Hematopoietic multipotent progenitor cell treated with erythropoietin and hydrocortisone succinate and interleukin-3 and kit ligand, for 17 days (in vitro differentiated cells): Measurements from ENCODE around the gene SNX21.
"Not testable (repeated sequence)": the region's sequence is repeated elsewhere in the genome, so short reads cannot be mapped to it uniquely, and the experiment has no call there.

ENCODE experiments used
- DNase-seq: peaks from one replicate; pipeline ENCODE4 v3.0.0-alpha.2; 2015; ENCODE audit warnings: low spot score

SNX21 gene, protein sequence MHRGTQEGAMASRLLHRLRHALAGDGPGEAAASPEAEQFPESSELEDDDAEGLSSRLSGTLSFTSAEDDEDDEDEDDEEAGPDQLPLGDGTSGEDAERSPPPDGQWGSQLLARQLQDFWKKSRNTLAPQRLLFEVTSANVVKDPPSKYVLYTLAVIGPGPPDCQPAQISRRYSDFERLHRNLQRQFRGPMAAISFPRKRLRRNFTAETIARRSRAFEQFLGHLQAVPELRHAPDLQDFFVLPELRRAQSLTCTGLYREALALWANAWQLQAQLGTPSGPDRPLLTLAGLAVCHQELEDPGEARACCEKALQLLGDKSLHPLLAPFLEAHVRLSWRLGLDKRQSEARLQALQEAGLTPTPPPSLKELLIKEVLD

DNA sequence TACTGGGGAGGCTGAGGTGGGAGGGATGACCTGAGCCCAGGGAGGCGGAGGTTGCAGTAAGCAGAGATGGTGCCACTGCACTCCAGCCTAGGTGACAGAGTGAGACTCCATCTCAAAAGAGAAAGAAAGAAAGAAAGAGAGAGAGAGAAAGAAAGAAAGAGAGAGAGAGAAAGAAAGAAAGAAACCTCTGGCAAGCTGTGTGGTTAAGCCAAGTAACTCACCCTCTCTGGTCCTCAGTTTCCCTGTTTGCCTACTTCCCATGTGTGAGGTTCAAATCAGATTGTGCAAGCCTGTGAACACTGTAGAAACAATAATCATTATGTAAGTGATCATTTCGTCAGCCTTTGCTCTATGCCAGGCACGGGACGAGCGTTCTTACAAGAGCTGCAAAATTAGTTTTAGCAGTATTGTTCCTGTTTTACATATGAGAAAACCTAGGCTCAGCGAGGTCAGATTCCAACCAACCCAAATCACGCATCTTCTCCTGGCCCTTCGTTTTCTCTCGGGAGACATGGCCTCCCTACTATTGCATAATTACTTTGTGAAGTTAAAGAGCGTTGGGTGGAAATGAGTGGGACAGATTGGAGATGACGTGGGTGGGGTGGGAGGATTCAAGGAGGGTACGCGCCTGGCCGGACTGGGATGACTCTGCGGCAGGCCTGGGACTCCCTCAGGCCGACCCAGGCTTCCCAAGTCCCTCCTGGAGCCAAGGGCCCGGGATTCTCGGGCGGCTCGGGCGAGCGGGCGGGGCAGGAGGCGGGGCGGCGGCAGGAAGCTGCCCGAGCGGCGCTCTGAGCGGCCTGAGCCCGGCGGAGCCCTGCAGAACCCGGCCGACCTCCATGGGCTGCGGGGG, at the start of gene SNX21:
Gene SNX21, plus strand, starts transcription at position 770 of the 853 bp plus-strand sequence. CDS start 121 bp downstream, outside the sequence.
- no peak for DNase-seq

DNA sequence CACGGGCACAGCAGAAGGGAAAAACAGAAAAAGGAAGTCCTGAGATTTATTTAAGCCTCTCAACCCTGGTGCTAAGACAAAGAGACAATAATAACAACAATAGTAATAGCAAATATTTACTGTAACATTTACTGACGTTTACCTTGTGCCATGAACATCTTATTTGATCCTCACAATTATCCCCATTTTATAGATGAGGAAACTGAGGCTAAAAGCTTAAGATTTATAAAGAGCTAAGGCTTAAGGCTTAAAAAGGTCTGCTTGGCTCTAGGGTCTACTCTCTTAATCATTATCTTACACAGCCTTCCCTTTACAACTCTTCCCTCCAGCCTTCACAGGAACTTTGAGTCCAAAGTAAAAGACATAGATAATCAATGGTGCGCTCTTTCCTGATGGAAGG, 45.2 kb upstream of the SNX21 start:
- DNase-seq, result no peak

DNA sequence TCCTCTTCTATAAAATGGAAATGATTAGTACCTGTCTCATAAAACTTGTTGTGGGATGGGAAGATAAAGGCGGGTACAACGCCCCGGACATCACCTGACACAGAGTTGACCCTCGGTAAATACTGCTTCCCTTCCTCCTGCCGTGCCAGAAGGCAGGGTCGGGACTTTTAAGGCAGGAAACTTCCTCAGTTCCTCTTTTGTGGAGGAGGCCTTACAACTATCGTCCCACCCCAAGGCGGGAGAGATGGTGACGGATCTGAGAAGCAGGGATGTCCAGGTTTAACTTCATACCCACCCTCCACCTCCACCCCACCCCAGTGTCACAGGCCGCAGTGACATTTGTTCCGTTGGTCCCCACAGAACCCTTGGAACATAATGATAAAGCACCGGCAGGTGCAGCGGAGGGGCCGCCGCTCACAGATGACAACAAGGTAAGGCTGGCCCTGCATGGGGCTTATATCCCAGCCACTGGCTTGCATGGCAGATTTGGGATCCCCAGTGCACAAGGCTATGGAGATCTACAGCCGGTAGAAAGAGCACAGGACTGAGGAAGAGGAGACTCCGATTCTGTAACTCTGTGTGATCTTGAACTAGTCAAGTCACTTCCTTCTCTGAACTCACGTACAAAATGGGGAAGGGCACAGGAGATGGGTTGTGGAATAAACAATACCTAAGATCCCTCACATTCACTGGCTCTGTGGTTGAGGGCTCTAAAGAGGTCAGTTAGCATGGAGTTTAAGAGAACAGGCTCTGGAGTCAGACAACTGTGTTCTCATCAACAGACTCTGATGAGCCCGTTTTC, 41.1 kb upstream of the SNX21 start:
- DNase-seq, result peak; percentile 26

DNA sequence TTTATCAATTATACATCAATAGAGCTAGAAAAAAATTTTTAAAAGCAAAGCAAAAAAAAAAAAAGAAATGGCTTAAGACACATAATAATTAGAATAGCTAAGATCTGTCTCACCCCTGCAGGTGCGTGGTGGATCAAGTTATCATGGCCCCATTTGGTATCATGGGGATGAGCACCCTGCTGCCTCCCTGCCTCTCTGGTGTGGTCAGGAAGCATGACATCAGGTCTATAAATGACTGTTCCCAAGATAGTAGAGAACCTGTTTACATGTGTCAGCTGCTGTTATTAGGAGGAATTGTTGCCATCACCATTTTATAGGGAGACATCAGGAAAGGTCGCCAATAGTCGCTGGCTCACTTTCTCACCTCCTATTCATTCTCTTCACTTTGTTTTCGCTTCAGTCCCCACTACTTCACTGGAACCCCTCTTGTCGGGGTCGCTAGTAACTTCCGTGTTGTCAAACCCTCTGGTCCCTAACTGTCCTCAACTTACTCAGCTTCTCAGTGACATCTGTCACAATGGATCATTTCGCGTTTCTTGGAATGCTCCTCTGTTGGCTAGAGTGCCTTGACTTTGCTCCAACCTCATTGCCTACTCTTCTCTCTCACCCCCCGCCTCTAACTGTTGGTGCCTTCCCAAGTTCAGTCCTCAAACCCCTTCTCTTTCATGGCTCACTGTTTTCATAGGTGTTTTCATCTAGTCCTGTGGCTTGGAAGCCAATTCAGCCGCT, 37.1 kb upstream of the SNX21 start:
- no peak for DNase-seq

DNA sequence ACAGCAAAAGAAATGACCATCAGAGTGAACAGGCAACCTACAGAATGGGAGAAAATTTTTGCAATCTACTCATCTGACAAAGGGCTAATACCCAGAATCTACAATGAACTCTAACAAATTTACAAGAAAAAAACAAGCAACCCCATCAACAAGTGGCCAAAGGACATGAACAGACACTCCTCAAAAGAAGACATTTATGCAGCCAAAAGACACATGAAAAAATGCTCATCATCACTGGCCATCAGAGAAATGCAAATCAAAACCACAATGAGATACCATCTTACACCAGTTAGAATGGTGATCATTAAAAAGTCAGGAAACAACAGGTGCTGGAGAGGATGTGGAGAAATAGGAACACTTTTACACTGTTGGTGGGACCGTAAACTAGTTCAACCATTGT, 36.1 kb upstream of the SNX21 start:
- DNase-seq, result not testable (repeated sequence)

DNA sequence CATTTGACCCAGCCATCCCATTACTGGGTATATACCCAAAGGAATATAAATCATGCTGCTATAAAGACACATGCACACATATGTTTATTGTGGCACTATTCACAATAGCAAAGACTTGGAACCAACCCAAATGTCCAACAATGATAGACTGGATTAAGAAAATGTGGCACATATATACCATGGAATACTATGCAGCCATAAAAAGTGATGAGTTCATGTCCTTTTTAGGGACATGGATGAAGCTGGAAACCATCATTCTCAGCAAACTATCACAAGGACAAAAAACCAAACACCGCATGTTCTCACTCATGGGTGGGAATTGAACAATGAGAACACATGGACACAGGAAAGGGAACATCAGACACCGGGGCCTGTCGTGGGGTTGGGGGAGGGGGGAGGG, 35.6 kb upstream of the SNX21 start:
- DNase-seq, result not testable (repeated sequence)

DNA sequence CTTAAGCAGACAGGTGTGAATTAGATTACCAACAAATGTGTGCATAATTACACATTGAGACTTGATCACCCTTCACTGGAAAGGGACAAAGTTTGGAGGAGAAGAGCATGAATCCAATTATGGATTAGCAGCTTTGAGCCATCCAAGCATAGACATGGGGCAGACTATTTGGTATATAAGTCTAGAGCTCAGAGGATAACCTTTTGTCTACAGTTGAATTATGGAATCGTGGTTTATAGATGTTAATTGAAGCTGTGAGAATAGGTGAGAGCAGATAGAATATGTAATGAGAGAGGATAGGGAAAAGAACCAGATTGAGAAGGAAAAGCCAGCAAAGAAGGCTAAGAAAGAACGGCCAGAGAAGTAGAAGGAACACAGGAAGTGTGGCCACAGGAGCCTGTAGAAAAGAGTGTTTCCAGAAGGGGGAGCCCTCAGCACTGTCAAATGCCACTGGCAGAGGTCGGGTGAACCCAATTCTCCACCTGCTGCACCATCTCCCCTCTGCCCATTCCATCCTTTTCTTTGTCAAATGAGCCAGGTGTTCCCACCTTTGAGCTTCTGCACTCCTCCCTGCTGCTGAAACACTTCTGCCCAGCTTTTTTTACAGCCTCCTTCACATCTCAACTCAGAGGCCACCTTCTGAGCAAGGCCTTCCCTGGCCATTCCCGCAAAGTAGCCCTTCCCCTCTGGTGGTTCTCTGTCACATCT, 34.5 kb upstream of the SNX21 start:
- DNase-seq, result peak; percentile 84

DNA sequence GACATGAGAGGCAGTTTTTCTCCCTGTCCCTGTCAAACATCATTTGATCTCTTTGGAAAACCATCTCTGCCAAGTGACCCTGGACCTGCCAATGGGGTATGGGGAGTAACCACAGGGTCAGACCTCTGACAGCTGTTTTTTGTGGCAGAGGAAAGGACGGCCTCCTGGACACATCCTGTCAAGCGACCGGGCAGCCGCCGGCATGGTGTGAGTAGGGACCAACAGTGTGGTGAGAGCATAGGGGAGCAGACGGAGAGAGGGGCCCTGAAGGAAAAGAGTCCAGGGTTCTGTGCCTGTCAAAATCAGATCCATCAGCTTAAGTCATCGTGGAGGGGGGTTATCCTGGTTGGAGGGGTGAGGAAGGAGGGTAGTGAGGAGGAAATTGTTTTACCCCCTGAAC, 31.7 kb upstream of the SNX21 start:
- no peak for DNase-seq

DNA sequence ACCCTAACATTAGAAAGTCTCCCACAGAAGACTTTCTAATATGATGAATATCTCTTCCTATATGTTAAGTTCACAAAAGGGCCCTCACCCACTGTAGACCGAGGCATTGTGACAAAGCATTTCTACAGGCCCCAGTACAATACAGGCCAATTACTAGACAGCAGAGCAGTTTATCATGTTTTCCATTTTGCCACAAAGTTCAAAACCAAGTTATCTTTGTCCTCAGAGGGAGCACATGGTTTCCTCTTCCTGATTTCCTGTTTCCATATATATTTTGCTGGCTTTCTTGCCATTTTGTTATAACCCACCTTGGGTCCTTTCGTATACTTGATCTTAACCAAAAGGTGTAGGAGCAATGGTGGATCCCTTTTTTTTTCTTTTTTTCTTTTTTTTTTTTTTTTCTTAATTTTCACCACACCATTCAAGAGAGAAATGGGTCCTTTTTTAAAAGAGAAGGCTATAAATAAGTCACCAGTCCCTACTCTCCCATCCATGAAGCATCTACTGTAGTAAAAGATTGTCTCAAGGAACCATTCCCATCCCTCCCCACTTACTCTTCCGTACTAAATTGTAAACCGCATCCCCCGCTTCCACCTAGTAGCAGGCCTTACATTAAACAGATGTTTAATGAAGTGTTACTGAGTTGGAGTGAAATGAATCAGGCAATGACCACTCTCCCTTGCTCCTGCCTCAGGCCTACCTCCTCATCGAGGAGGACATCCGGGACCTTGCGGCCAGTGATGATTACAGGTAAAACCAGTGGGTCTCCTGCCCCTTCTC, 23.2 kb upstream of the SNX21 start:
- no peak for DNase-seq

DNA sequence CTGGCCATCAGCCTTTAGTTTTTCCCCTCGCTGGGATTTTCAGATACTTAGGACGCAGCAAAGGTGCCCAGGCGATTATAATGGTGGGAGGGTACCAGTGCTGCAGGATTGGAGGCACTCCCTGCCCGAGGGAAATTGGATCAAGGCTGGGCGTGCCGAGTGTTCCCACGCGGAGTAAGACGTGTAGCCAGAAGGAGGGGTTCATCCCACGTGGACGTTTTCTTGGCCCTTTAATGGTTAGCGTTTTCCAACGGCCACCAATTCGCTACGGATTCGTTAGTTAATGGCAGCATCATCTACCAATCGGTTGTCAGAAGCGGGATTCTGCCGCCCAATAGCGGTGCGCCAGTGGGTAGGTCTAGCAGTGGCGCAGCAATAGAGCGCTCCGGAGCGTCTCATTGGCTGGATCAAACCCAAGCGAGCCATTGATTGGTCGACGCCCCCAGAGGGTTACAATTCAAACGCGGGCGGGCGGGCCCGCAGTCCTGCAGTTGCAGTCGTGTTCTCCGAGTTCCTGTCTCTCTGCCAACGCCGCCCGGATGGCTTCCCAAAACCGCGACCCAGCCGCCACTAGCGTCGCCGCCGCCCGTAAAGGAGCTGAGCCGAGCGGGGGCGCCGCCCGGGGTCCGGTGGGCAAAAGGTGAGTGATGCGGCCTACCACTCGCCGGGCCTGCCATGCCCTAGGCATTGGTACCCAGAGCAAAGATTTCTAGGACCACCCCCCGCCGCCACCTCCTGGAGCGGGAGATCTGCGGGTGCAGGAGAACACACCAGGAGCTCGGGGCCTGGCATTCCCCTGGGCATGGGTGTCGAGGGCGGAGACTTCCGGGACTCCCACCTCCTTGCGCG, 21.2 kb upstream of the SNX21 start, which contains the start of gene UBE2C:
Gene UBE2C, plus strand, starts transcription at position 488 of the 849 bp plus-strand sequence. Its CDS starts 52 bp downstream, at position 540.
- DNase-seq, result peak; percentile 93

DNA sequence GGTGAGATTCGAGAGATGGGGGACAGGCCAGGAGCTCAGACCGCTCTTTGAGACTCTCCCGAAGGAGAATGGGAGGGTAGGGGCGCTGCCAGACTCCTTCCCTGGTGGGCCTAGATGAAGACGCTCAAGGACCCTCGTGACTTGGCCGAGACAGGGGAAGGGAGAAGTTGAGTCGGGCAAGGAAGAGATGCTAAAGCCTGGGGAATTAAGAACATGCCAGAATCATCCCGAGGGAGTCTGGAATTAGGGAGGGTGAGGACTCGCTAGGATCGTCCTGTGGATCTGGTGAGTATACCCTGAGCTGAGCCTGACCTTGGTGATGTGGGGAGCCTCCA, 20.6 kb upstream of the SNX21 start:
- DNase-seq, result no peak

DNA sequence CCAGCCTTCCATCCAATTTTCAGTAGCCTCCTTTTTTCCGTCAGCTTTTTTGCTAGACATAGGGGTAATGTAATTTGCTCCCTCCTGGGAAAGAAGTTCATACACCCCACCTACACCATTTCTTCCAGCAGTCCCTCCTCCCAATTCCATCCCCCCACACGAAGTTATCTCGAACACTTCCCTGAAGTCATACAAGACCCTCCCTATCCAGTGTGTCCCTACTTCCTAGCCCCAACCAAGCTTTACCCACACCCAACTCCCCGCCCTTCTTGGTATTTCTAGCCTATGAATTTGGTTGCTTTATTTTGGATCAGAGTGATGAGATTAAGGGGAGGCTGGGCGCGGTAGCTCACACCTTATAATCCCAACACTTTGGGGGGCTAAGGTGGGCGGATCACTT, 20.1 kb upstream of the SNX21 start:
- DNase-seq, result no peak

DNA sequence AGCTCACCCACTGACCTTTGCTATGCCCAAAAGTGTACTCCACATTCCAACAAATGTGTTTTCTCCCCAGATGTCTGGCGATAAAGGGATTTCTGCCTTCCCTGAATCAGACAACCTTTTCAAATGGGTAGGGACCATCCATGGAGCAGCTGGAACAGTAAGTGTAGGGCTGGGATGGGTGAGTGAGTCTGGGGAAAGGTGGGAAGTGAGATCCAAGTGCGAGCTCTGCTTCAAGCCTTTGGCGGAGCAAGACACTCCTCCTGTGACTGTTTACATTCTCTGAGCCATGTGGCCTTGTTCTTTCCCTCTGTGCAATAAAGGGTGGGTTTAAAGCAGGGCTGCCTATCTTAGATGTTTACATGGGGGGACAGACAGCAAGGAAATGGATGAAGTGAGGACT, 19.3 kb upstream of the SNX21 start:
- DNase-seq, result no peak

DNA sequence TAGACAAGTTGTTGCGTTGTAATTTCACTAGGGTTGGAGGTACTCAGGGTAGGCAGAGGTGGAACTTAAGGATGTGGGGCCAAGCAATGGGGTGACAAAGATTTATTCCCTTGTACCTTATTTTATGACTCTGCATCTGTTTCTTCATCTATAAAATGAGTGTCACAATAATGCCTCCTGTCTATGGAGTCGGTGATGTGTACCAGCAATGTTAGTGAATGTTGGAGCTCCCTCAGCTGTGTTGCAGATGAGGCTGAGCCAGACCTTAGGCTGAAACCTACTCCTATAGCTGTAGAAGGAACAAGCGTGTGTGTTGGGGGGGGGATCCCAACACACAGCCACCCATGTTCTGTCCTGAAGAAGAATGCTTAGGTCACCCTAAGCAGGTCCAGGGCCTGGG, 16.6 kb upstream of the SNX21 start:
- no peak for DNase-seq

DNA sequence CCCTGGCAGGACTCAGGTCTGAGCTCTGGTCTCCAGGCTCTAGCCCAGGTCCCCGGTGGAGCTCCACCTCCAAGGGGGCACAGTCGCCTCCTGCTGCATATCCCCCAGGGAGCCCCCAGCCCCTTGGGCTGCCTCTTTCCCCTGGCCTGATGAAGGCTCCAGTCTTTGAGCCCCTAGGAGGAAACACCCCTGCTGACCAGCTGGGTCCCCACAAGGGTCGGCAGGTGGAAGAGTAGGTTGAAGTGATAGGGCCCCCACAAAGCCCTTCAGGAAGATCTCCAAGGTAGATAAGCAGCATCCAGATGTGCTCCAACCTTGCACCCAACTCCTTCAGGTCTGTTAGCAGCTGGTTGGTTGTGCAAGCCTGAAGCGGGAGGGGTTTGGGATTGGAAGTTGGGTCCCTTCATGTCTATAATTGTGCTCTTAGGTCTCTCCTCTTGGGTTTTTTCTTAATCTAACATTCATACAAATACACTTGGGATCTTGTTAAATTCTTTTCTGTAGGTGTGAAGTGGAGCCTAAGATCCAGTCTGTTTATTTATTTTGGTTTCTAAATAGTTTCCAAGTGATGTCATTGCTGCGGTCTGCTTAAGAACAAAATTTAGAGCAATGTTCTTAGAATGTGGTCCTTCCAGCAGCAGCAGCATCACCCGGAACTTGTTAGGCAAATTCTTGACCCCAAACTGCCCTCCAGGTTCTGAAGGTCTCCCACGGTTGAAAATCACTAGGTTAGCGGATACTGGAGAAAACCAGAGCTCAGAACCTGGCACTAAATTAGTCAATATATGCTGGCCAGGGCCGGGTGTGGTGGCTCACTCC, 16.0 kb upstream of the SNX21 start:
- no peak for DNase-seq

DNA sequence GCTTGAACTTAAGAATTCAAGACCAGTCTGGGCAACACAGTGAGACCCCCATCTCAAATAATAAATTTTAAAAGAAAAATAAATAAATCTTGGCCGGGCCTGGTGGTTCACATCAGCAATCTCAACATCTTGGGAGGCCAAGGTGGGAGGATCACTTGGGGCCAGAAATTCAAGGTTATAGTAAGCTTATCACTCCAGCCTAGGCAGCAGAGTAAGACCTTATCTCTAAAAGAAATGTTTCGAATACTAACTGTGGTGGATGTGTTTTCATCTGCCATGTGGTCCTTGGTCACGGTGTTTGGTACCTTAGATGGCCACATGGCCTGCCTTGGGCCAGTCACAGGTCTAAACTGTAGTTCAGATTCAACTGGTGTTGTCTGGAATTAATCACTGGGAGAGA, 15.4 kb upstream of the SNX21 start:
- DNase-seq, result no peak

DNA sequence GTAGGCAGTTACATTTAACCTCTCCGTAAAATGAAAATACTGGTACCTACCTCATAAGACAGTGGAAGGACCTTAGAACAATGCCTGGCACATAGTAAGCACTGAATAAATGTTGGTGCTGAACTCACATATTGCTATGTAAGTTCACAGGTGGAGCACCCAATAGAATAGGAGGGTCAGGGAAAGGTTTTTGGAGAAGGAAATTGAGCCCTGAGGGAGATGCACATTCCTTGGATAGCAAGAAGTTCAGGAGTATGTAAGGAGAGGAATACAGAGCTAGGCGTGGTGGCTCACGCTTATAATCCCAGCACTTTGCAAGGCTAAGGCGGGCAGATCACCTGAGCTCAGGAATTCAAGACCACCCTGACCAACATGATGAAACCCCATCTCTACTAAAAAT, 14.1 kb upstream of the SNX21 start:
- DNase-seq, result no peak

DNA sequence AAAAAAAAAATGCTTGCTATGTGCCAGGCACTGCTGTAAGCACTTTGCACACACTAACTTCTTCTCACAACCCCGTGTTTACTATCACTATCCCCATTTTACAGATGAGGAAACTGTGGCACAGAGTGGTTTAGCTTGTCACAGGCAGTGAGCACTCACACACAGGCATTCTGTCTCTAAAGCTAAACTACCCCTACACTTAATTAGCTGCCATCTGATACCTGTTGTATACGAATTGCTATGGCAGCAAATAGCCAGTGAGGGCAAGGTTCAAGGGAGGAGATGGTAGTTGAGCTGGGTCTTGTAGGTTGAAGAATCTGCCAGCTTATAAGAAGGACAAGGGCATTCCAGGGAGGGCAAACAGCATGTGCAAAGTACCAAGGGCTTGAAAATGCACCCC, 11.7 kb upstream of the SNX21 start:
- DNase-seq, result no peak

DNA sequence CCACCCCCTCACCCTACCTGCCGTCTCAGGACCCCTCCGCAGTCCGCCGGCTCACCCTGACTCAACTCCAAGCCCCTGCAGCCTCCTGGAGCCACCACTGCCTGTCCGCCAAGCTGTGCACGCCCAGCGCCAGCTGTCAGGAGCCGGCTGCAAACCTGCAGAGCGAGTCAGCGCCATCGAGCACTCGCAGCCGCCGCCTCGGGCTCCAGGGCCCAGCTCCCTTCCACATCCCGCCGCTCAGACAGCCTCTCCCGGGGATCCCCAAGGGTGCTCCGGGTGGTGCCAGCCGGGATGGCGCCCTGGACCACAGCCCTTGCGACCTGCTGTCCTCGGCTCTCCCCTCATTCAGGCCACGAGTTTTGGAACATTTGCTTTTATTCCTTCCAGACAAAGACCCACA, 10.7 kb upstream of the SNX21 start:
- DNase-seq, result no peak
